WTC11 (cell line): Measurements from ENCODE around the gene SPTAN1. TPM values are rescaled to one million over a fixed set of nuclear protein-coding genes. Genes with fewer than 3 reads are reported as not detected.

ENCODE experiments used
- ATAC-seq: fragments of 200-7000 bp; cut with Tn5 transposase; 2 replicates; pipeline ENCODE4 v1.10.0; 2021; ENCODE audit warnings: mild to moderate bottlenecking, moderate library complexity
- CTCF ChIA-PET: fragments of 300-600 bp; sonication (Branson Sonifier 250); formaldehyde crosslinking; loops from one replicate; lab custom pipeline; 2021; ENCODE audit warnings: antibody characterized with exemption; lab: Charles Lee
- POLR2A ChIA-PET: fragments of 350-600 bp; sonication (Branson Sonifier 250); formaldehyde crosslinking; loops from one replicate; lab custom pipeline; 2021; ENCODE audit warnings: antibody characterized with exemption; lab: Charles Lee
- DNase-seq: peaks from one replicate; pipeline ENCODE4 v3.0.0; 2021; ENCODE audit warnings: low spot score
- H3K27ac Mint-ChIP-seq: 2 replicates; pipeline ENCODE4 v1.8.0; 2021; ENCODE audit warnings: mixed read lengths
- H3K27me3 Mint-ChIP-seq: 2 replicates; pipeline ENCODE4 v1.8.0; 2021; ENCODE audit warnings: low read depth, mild to moderate bottlenecking, moderate library complexity, mixed read lengths
- H3K36me3 Mint-ChIP-seq: 2 replicates; pipeline ENCODE4 v1.8.0; 2021; ENCODE audit warnings: mixed read lengths
- H3K4me1 Mint-ChIP-seq: 2 replicates; pipeline ENCODE4 v1.8.0; 2022; ENCODE audit warnings: mixed read lengths
- H3K4me3 Mint-ChIP-seq: 2 replicates; pipeline ENCODE4 v1.8.0; 2021; ENCODE audit warnings: mild to moderate bottlenecking, moderate library complexity, mixed read lengths
- H3K9me3 Mint-ChIP-seq: 2 replicates; pipeline ENCODE4 v1.8.0; 2021; ENCODE audit warnings: mixed read lengths
- AR ChIP-seq: fragments of 250-450 bp; sonication (Bioruptor Pico); IDR thresholded peaks from 2 replicates; pipeline ENCODE4 v1.9.0; 2021; ENCODE audit warnings: mild to moderate bottlenecking
- ARID4B ChIP-seq: sonication (generic); formaldehyde crosslinking; IDR thresholded peaks from 2 replicates; pipeline ENCODE4 v1.8.0; 2023; ENCODE audit warnings: missing genetic modification reagents, mild to moderate bottlenecking, borderline replicate concordance
- ATF3 ChIP-seq: sonication (generic); formaldehyde crosslinking; conservative IDR thresholded peaks from 2 replicates; pipeline ENCODE4 v1.8.1; 2022; ENCODE audit warnings: mild to moderate bottlenecking, missing genetic modification reagents
- ATF6 ChIP-seq: sonication (generic); formaldehyde crosslinking; IDR thresholded peaks from 2 replicates; pipeline ENCODE4 v1.8.1; 2023; ENCODE audit warnings: mild to moderate bottlenecking, missing genetic modification reagents
- CTCF ChIP-seq: fragments of 200-600 bp; IDR thresholded peaks from 2 replicates; pipeline ENCODE4 v1.8.0; 2022; ENCODE audit warnings: antibody characterized with exemption
- ERG ChIP-seq: fragments of 250-450 bp; sonication (Bioruptor Pico); IDR thresholded peaks from 2 replicates; pipeline ENCODE4 v1.8.0; 2021; ENCODE audit warnings: mild to moderate bottlenecking
- SMAD3 ChIP-seq: sonication (generic); formaldehyde crosslinking; IDR thresholded peaks from 2 replicates; pipeline ENCODE4 v1.8.0; 2022; ENCODE audit warnings: missing genetic modification reagents, mild to moderate bottlenecking, borderline replicate concordance
- STAT6 ChIP-seq: sonication (generic); formaldehyde crosslinking; conservative IDR thresholded peaks from 2 replicates; pipeline ENCODE4 v1.8.1; 2023; ENCODE audit warnings: mild to moderate bottlenecking, low read depth, missing genetic modification reagents, moderate library complexity
- ZNF281 ChIP-seq: sonication (generic); formaldehyde crosslinking; IDR thresholded peaks from 2 replicates; pipeline ENCODE4 v1.8.0; 2023; ENCODE audit warnings: mild to moderate bottlenecking, missing genetic modification reagents
- ZNF512 ChIP-seq: sonication (generic); formaldehyde crosslinking; IDR thresholded peaks from 2 replicates; pipeline ENCODE4 v1.8.1; 2022; ENCODE audit warnings: missing genetic modification reagents, borderline replicate concordance
- total RNA-seq: library from RNA; stranded (reverse); gene quantifications from 3 replicates; pipeline ENCODE4 v1.2.3, GENCODE V29; 2021

The SPTAN1 gene
- total RNA-seq, 1 experiment from 2014 or later, result 255 TPM

- DNase-seq (no peak), ATAC-seq (no peak)
- H3K9me3 Mint-ChIP-seq, result no peaks in the 10 kb centered on the region
- no peaks in the 10 kb centered on the region for H3K27me3 Mint-ChIP-seq
- H3K36me3 Mint-ChIP-seq, result no peaks in the 10 kb centered on the region
- peak overlapping the region; percentile 88 for H3K4me3 Mint-ChIP-seq
- ChIA-PET POLR2A (no interaction called here), CTCF (interaction anchor here (0.6 to 1.5 kb wide), 2 partner anchors 22 to 107 kb away, joined by 5 to 6 read pairs; no protein-coding TSS in a partner anchor)
- peak overlapping the region; percentile 100 for H3K27ac Mint-ChIP-seq
- peaks cover 3% of the 10 kb centered on the region; the same call in 1 of the 2 replicates for H3K4me1 Mint-ChIP-seq
- no peak for TF ChIP-seq ARID4B (CRISPR knock-in tag)
- TF ChIP-seq AR (CRISPR knock-in tag), result no peak
- TF ChIP-seq STAT6, result no peak
- no peak for TF ChIP-seq ATF3 (CRISPR knock-in tag)
- no peak for TF ChIP-seq ATF6 (CRISPR knock-in tag)
- TF ChIP-seq CTCF, result no peak
- TF ChIP-seq ERG (CRISPR knock-in tag), result no peak
- TF ChIP-seq ZNF281, result no peak
- no peak for TF ChIP-seq SMAD3 (CRISPR knock-in tag)
- TF ChIP-seq ZNF512, result no peak
Measured at GRCh38 chr9:128657344-128657704, 104.9 kb downstream of the SPTAN1 start.
